ENCODE measurements around the gene KATNA1.

- TF ChIP-seq, protein P1, sequence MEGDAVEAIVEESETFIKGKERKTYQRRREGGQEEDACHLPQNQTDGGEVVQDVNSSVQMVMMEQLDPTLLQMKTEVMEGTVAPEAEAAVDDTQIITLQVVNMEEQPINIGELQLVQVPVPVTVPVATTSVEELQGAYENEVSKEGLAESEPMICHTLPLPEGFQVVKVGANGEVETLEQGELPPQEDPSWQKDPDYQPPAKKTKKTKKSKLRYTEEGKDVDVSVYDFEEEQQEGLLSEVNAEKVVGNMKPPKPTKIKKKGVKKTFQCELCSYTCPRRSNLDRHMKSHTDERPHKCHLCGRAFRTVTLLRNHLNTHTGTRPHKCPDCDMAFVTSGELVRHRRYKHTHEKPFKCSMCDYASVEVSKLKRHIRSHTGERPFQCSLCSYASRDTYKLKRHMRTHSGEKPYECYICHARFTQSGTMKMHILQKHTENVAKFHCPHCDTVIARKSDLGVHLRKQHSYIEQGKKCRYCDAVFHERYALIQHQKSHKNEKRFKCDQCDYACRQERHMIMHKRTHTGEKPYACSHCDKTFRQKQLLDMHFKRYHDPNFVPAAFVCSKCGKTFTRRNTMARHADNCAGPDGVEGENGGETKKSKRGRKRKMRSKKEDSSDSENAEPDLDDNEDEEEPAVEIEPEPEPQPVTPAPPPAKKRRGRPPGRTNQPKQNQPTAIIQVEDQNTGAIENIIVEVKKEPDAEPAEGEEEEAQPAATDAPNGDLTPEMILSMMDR (conservative IDR thresholded peaks at IDR 0.05; ENCODE audit: low read length) = no peak
- TF ChIP-seq EZH2phosphoT487 (IDR thresholded peaks at IDR 0.05; ENCODE audit: borderline replicate concordance) = no peak
Measured at GRCh38 chr6:149683256-149683859, 34.8 kb upstream of the KATNA1 start.
